SK-N-MC (cell line): ENCODE results near the gene ROPN1L.

Experiments
- EZH2 ChIP-seq: fragments of 200-600 bp; sonication (generic); IDR thresholded peaks from one replicate; pipeline ENCODE4 v1.6.1; 2017; ENCODE audit warnings: antibody characterized with exemption
- FOXP2 ChIP-seq: optimal IDR thresholded peaks from 2 replicates; pipeline ENCODE3; 2011; ENCODE audit warnings: mild to moderate bottlenecking, moderate library complexity; ENCODE audit not compliant: insufficient read depth; ENCODE audit errors: extremely low read length, control extremely low read depth
- POLR2AphosphoS5 ChIP-seq: IDR thresholded peaks from 2 replicates; pipeline ENCODE4 v1.6.1; 2012; ENCODE audit warnings: mild to moderate bottlenecking, low read depth, low read length, borderline replicate concordance

DNA sequence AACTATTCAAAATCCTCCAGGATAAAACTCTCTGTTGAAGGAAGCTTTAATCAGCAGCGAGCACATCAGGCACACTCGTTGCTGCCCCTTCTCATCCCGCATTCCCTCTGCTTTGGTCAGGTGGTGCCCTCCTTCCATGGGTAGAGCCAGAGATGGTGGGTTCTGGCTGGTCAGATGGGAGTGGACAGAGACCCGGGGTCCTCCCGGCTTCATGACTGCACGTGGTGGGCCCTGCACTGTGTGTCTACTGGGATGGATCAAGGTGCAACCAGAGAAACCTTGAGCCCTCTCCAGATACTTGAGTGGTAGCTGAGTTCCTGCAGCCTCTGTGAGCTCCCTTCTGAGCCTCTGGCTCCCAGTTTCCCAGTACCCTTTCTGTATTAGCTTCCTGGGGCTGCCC lies 36.3 kb downstream of the ROPN1L start:
- no peak for TF ChIP-seq EZH2
- no peak for TF ChIP-seq POLR2AphosphoS5
- no peak for TF ChIP-seq FOXP2
